GM18951 (cell line): ENCODE data around the gene POU4F2.

ENCODE experiments used
- POLR2A ChIP-seq: IDR thresholded peaks from 4 replicates; pipeline ENCODE4 v1.6.1; 2011; ENCODE audit warnings: mild to moderate bottlenecking; ENCODE audit not compliant: insufficient read length, insufficient read depth; ENCODE audit errors: extremely low read depth
- in situ Hi-C: fragments of 300-500 bp; cut with MboI; formaldehyde crosslinking; loops from one replicate; pipeline ENCODE4 v1.12.0; 2022; ENCODE audit warnings: low sequenced_read_pairs, mixed read lengths, inconsistent platforms; ENCODE audit not compliant: unreplicated experiment

The POU4F2 gene

GRCh38 chr4:146638786-146639505, at the start of gene POU4F2:
TSS of gene POU4F2 (plus strand) at chr4:146638893. CDS start at chr4:146639141, 248 bp downstream.
- no peak for TF ChIP-seq POLR2A
- in situ Hi-C loops: no loop called here

GRCh38 chr4:146590801-146591200, 47.9 kb upstream of the POU4F2 start:
- TF ChIP-seq POLR2A: no peak
- in situ Hi-C loops: no loop called here

GRCh38 chr4:146592019-146592418, 46.7 kb upstream of the POU4F2 start:
- no peak for TF ChIP-seq POLR2A
- in situ Hi-C loops: no loop called here

- TF ChIP-seq POLR2A: no peak
- in situ Hi-C loops: no loop called here
Measured at GRCh38 chr4:146632770-146633470, 5.8 kb upstream of the POU4F2 start.

- in situ Hi-C loops: no loop called here
- no peak for TF ChIP-seq POLR2A
Measured at GRCh38 chr4:146633471-146633800, 5.3 kb upstream of the POU4F2 start.

- in situ Hi-C loops: no loop called here
- no peak for TF ChIP-seq POLR2A
Measured at GRCh38 chr4:146634825-146635224, 3.9 kb upstream of the POU4F2 start.

GRCh38 chr4:146637621-146638332, 916 bp upstream of the POU4F2 start:
- TF ChIP-seq POLR2A: no peak

GRCh38 chr4:146638333-146638785, 334 bp upstream of the POU4F2 start:
- in situ Hi-C loops: no loop called here

More at GRCh38 chr4:146637621-146638332, 916 bp upstream of the POU4F2 start:
- in situ Hi-C loops: no loop called here

GRCh38 chr4:146639506-146639932, 826 bp downstream of the POU4F2 start:
- no peak for TF ChIP-seq POLR2A
- in situ Hi-C loops: no loop called here

More at GRCh38 chr4:146638333-146638785, 334 bp upstream of the POU4F2 start:
- no peak for TF ChIP-seq POLR2A

- in situ Hi-C loops: no loop called here
- TF ChIP-seq POLR2A: no peak
Measured at GRCh38 chr4:146640021-146640464, 1.4 kb downstream of the POU4F2 start.

GRCh38 chr4:146640465-146641061, 1.9 kb downstream of the POU4F2 start:
- no peak for TF ChIP-seq POLR2A

GRCh38 chr4:146641762-146642161, 3.1 kb downstream of the POU4F2 start:
- in situ Hi-C loops: no loop called here
- TF ChIP-seq POLR2A: no peak

More at GRCh38 chr4:146640465-146641061, 1.9 kb downstream of the POU4F2 start:
- in situ Hi-C loops: no loop called here

- in situ Hi-C loops: no loop called here
- TF ChIP-seq POLR2A: no peak
Measured at GRCh38 chr4:146643812-146644401, 5.2 kb downstream of the POU4F2 start.

- TF ChIP-seq POLR2A: no peak
- in situ Hi-C loops: no loop called here
Measured at GRCh38 chr4:146645921-146646320, 7.2 kb downstream of the POU4F2 start.
